ENCODE data around the gene PLXNA4. TPM values are rescaled to one million over a fixed set of nuclear protein-coding genes. Genes with fewer than 3 reads are reported as not detected.

PLXNA4 gene
- total RNA-seq, 2 experiments from 2014 or later: 0.75 to 0.85 TPM

DNA sequence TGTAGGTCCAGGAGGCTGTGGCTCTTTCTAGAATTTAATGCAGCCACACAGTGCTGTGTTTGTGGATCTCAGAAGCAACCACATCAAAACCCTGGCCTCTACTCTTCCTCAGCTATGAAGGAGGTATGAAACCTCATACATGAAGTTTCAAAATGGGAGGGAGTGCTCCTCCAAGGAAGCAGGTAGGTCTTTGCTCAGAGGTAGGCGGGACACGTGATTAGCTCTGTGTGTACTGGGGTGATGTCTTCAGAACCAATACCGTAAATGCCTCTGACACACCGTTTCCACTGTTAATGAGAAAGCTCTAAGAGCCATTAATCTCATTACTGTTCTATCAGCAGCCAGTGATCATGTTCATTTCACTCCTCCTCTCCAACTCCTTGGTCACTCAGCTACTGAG, 126.1 kb downstream of the PLXNA4 start:
- no peaks in the 10 kb centered on the region for H3K36me3 ChIP-seq (ENCODE audit: insufficient read depth, low read length)
- no peak overlapping the region for H3K4me3 ChIP-seq (ENCODE audit: low read length)
- no peaks in the 10 kb centered on the region for H3K9me3 Mint-ChIP-seq
- H3K36me3 Mint-ChIP-seq (ENCODE audit: low read depth): no peaks in the 10 kb centered on the region
- H3K27ac Mint-ChIP-seq: no peak overlapping the region
- intact Hi-C loops (cut with DNase I, micrococcal nuclease): no loop called here
- no peaks in the 10 kb centered on the region for H3K27me3 Mint-ChIP-seq
- H3K4me1 ChIP-seq (ENCODE audit: insufficient read depth, low read length): peaks cover 39% of the 10 kb centered on the region
- no peak overlapping the region for H3K27ac ChIP-seq (ENCODE audit: low read depth in 1 of 2, low read length in 2 of 2)
- ChIA-PET POLR2A (interaction anchor here (1.0 to 1.2 kb wide), 2 partner anchors 12 to 16 kb away, joined by 3 read pairs; no protein-coding TSS in a partner anchor), CTCF (no interaction called here)
- no peak overlapping the region for H3K4me3 Mint-ChIP-seq
- DNase-seq: peak in 1 of 14 experiments; percentile 52
- TF ChIP-seq, protein P1, sequence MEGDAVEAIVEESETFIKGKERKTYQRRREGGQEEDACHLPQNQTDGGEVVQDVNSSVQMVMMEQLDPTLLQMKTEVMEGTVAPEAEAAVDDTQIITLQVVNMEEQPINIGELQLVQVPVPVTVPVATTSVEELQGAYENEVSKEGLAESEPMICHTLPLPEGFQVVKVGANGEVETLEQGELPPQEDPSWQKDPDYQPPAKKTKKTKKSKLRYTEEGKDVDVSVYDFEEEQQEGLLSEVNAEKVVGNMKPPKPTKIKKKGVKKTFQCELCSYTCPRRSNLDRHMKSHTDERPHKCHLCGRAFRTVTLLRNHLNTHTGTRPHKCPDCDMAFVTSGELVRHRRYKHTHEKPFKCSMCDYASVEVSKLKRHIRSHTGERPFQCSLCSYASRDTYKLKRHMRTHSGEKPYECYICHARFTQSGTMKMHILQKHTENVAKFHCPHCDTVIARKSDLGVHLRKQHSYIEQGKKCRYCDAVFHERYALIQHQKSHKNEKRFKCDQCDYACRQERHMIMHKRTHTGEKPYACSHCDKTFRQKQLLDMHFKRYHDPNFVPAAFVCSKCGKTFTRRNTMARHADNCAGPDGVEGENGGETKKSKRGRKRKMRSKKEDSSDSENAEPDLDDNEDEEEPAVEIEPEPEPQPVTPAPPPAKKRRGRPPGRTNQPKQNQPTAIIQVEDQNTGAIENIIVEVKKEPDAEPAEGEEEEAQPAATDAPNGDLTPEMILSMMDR (IDR thresholded peaks at IDR 0.05): no peak
- ATAC-seq (ENCODE audit: poor library complexity): no peak
- H3K27me3 ChIP-seq (ENCODE audit: control insufficient read depth in 1 of 2, insufficient read depth in 2 of 2, low read length in 2 of 2): no peaks in the 10 kb centered on the region
- no peaks in the 10 kb centered on the region for H3K9me3 ChIP-seq (ENCODE audit: control insufficient read depth in 1 of 2, insufficient read depth in 1 of 2, low read length in 2 of 2)
- peaks cover 30% of the 10 kb centered on the region for H3K4me1 Mint-ChIP-seq (ENCODE audit: low read depth)

DNA sequence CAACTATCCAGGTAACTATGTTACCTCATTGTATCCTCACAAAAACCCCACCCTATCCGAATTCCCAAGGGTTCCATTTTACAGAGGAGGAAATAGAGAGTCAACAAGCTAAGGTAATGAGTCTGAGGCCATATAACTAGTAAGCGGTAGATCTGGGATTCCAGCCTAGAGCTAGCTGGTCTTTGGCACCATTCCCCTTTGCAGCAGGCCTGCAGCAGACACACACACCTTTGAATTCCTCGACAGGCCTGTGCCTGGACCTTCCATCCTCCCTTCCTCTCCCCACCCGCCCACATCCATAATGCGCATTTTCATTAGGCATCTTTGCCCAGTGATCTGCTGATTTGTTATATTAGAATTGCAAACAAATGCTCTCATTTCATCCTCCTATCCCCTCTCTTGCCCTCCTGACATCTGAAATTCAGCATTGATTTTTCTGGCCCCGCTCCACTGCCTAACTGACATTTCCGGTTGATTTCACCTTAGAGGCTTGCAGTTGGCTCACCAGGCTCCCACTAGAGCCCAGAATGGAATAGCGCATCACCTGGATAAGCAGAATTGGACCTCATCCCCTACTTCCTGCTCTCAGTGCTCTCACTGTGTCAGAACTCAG, 129.5 kb downstream of the PLXNA4 start:
- Histone ChIP-seq H3K27me3 (ENCODE audit: control insufficient read depth in 1 of 2, insufficient read depth in 2 of 2, low read length in 2 of 2) (no peaks in the 10 kb centered on the region), H3K27ac (ENCODE audit: low read depth in 1 of 2, low read length in 2 of 2) (no peak overlapping the region), H3K4me1 (ENCODE audit: insufficient read depth, low read length) (peaks cover 24% of the 10 kb centered on the region), H3K4me3 (ENCODE audit: low read length) (no peak overlapping the region), H3K9me3 (ENCODE audit: control insufficient read depth in 1 of 2, insufficient read depth in 1 of 2, low read length in 2 of 2) (no peaks in the 10 kb centered on the region), H3K36me3 (ENCODE audit: insufficient read depth, low read length) (no peaks in the 10 kb centered on the region)
- no peak overlapping the region for H3K27ac Mint-ChIP-seq
- DNase-seq: no peak
- H3K4me3 Mint-ChIP-seq: no peak overlapping the region
- intact Hi-C loops (cut with DNase I, micrococcal nuclease): no loop called here
- ATAC-seq (ENCODE audit: poor library complexity): no peak
- H3K9me3 Mint-ChIP-seq: no peaks in the 10 kb centered on the region
- H3K36me3 Mint-ChIP-seq (ENCODE audit: low read depth): no peaks in the 10 kb centered on the region
- H3K4me1 Mint-ChIP-seq (ENCODE audit: low read depth): peaks cover 21% of the 10 kb centered on the region
- POLR2A ChIA-PET: interaction anchor here (1.0 kb wide), 1 partner anchor 27 kb away, joined by 3 read pairs; no protein-coding TSS in a partner anchor
- TF ChIP-seq, protein P1 (IDR thresholded peaks at IDR 0.05): no peak
- CTCF ChIA-PET: no interaction called here
- H3K27me3 Mint-ChIP-seq: no peaks in the 10 kb centered on the region

DNA sequence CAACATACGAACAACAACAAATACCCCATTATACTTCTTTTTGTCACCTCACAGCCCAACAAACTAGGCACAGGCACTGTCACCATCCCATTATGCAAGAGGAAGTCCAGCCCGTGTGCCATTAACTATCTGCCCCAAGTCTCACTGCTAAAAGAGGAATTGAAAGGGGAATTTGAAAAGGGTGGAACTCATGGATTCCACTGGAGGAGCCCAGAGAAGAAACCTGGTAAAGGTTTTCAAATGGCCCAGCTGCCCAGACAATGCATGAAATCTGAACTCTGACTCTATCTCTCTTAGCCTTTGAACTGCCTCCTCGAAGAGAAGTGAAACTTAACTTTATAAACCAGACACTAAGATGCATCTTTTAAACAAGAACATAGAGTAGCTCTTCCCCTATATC, 130.0 kb downstream of the PLXNA4 start:
- H3K36me3 ChIP-seq (ENCODE audit: insufficient read depth, low read length): no peaks in the 10 kb centered on the region
- DNase-seq (peak in 3 of 14 experiments; percentile 27 to 36 (median 35)), ATAC-seq (ENCODE audit: poor library complexity) (no peak)
- no peak overlapping the region for H3K4me3 ChIP-seq (ENCODE audit: low read length)
- intact Hi-C loops (cut with DNase I, micrococcal nuclease): no loop called here
- H3K27ac Mint-ChIP-seq: no peak overlapping the region
- TF ChIP-seq, protein P1 (IDR thresholded peaks at IDR 0.05): no peak
- CTCF ChIA-PET: no interaction called here
- no peaks in the 10 kb centered on the region for H3K9me3 ChIP-seq (ENCODE audit: control insufficient read depth in 1 of 2, insufficient read depth in 1 of 2, low read length in 2 of 2)
- H3K27me3 ChIP-seq (ENCODE audit: control insufficient read depth in 1 of 2, insufficient read depth in 2 of 2, low read length in 2 of 2): no peaks in the 10 kb centered on the region
- POLR2A ChIA-PET: no interaction called here
- no peak overlapping the region for H3K27ac ChIP-seq (ENCODE audit: low read depth in 1 of 2, low read length in 2 of 2)
- H3K4me1 Mint-ChIP-seq (ENCODE audit: low read depth): peaks cover 22% of the 10 kb centered on the region
- no peaks in the 10 kb centered on the region for H3K27me3 Mint-ChIP-seq
- no peaks in the 10 kb centered on the region for H3K9me3 Mint-ChIP-seq
- no peak overlapping the region for H3K4me3 Mint-ChIP-seq
- H3K4me1 ChIP-seq (ENCODE audit: insufficient read depth, low read length): peaks cover 19% of the 10 kb centered on the region
- no peaks in the 10 kb centered on the region for H3K36me3 Mint-ChIP-seq (ENCODE audit: low read depth)

Measured in CD4-positive, alpha-beta T cell (primary cell).